ENCODE results near the gene ACER2. TPM values are rescaled to one million over a fixed set of nuclear protein-coding genes. Genes with fewer than 3 reads are reported as not detected.
"Not testable (repeated sequence)": the region's sequence is repeated elsewhere in the genome, so short reads cannot be mapped to it uniquely, and the experiment has no call there.

ACER2 gene
- total RNA-seq, 1 donor, result 2.2 TPM

- Histone ChIP-seq H3K9me3 (ENCODE audit: low read depth, low read length) (no peaks in the 10 kb centered on the region), H3K36me3 (ENCODE audit: insufficient read depth, low read length) (no peaks in the 10 kb centered on the region), H3K79me2 (ENCODE audit: insufficient read depth, low read length) (no peaks in the 10 kb centered on the region), H3K27ac (ENCODE audit: low read depth, low read length) (no peak overlapping the region), H3K4me3 (ENCODE audit: insufficient read depth, low read length) (no peak overlapping the region), H4K20me1 (ENCODE audit: insufficient read depth, low read length) (no peaks in the 10 kb centered on the region), H2AFZ (ENCODE audit: low read length) (no peak overlapping the region), H3K4me1 (ENCODE audit: insufficient read depth, low read length) (peaks cover 4% of the 10 kb centered on the region), H3K27me3 (ENCODE audit: insufficient read depth, low read length) (no peaks in the 10 kb centered on the region), H3K4me2 (ENCODE audit: insufficient read depth, low read length) (no peak overlapping the region)
- no peak for TF ChIP-seq CTCF (IDR thresholded peaks at IDR 0.05; ENCODE audit: extremely low read depth, low read depth, low read length)
- DNase-seq (ENCODE audit: insufficient read length, low spot score, missing footprints), result peak; percentile 46
Measured at GRCh38 chr9:19387317-19387716, 21.5 kb upstream of the ACER2 start.

DNA sequence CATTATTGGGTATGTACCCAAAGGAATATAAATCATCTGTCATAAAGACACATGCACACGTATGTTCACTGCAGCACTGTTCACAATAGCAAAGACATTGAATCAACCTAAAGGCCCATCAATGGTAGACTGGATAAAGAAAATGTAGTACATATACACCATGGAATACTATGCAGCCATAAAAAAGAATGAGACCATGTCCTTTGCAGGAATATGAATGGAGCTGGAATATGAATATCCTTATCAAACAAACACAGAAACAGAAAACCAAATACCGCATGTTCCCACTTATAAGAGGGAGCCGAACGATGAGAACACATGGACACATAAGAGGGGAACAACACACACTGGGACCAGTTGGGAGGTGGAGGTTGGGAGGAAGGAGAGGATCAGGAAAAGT is 19.3 kb upstream of the ACER2 start:
- not testable (repeated sequence) for H3K4me3 ChIP-seq (ENCODE audit: insufficient read depth, low read length); H3K36me3 ChIP-seq (ENCODE audit: insufficient read depth, low read length); H3K27me3 ChIP-seq (ENCODE audit: insufficient read depth, low read length); H4K20me1 ChIP-seq (ENCODE audit: insufficient read depth, low read length); H3K4me1 ChIP-seq (ENCODE audit: insufficient read depth, low read length); H3K27ac ChIP-seq (ENCODE audit: low read depth, low read length); H3K9me3 ChIP-seq (ENCODE audit: low read depth, low read length); H3K4me2 ChIP-seq (ENCODE audit: insufficient read depth, low read length); DNase-seq (ENCODE audit: insufficient read length, low spot score, missing footprints); H2AFZ ChIP-seq (ENCODE audit: low read length); H3K79me2 ChIP-seq (ENCODE audit: insufficient read depth, low read length)

DNA sequence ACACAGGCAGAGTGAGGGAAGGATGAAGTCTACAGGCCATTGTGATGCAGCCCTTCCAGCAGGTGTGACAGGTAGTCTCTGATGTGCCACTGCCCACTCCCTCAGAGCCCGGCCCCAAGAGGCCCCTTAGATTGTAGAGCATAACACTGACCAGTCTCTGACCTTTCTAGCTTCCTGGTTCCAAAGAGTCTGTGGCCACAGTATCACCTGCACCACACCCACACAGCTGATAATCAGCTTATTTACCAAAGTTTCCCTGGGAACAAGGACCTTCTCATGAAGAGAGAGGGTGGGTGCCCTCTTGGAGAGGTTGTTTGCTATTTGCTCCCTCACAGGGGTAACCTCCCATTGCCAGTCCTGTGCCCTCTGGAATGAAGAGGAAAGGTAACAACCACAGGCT is 11.0 kb upstream of the ACER2 start:
- no peaks in the 10 kb centered on the region for H4K20me1 ChIP-seq (ENCODE audit: insufficient read depth, low read length)
- TF ChIP-seq CTCF (IDR thresholded peaks at IDR 0.05; ENCODE audit: extremely low read depth, low read depth, low read length), result no peak
- no peaks in the 10 kb centered on the region for H3K79me2 ChIP-seq (ENCODE audit: insufficient read depth, low read length)
- H3K27ac ChIP-seq (ENCODE audit: low read depth, low read length), result no peak overlapping the region
- no peak for DNase-seq (ENCODE audit: insufficient read length, low spot score, missing footprints)
- H3K4me1 ChIP-seq (ENCODE audit: insufficient read depth, low read length), result no peaks in the 10 kb centered on the region
- no peaks in the 10 kb centered on the region for H3K27me3 ChIP-seq (ENCODE audit: insufficient read depth, low read length)
- no peaks in the 10 kb centered on the region for H3K36me3 ChIP-seq (ENCODE audit: insufficient read depth, low read length)
- H3K9me3 ChIP-seq (ENCODE audit: low read depth, low read length), result no peaks in the 10 kb centered on the region
- no peak overlapping the region for H3K4me2 ChIP-seq (ENCODE audit: insufficient read depth, low read length)
- no peak overlapping the region for H3K4me3 ChIP-seq (ENCODE audit: insufficient read depth, low read length)
- no peak overlapping the region for H2AFZ ChIP-seq (ENCODE audit: low read length)

DNA sequence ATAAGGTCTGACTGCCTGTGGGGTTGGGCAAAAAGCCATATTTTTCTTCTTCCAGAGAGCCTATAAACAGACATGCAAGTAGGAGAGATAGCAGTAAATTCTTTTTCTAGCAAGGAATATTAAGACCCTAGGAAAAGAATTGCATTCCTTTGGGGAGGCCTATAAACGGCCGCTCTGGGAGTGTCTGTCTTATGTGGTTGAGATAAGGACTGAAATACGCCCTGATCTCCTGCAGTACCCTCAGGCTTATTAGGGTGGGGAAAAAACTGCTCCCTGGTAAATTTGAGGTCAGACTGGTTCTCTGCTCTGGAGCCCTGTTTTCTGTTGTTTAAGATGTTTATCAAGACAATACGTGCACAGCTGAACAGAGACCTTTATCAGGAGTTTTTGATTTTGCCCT is 5.6 kb upstream of the ACER2 start:
- not testable (repeated sequence) for H2AFZ ChIP-seq (ENCODE audit: low read length); H3K4me3 ChIP-seq (ENCODE audit: insufficient read depth, low read length); H3K27me3 ChIP-seq (ENCODE audit: insufficient read depth, low read length); H3K9me3 ChIP-seq (ENCODE audit: low read depth, low read length); H3K79me2 ChIP-seq (ENCODE audit: insufficient read depth, low read length); H4K20me1 ChIP-seq (ENCODE audit: insufficient read depth, low read length); H3K36me3 ChIP-seq (ENCODE audit: insufficient read depth, low read length); DNase-seq (ENCODE audit: insufficient read length, low spot score, missing footprints); H3K4me2 ChIP-seq (ENCODE audit: insufficient read depth, low read length); H3K27ac ChIP-seq (ENCODE audit: low read depth, low read length); H3K4me1 ChIP-seq (ENCODE audit: insufficient read depth, low read length)

GRCh38 chr9:19404283-19405075 is 4.3 kb upstream of the ACER2 start:
- Histone ChIP-seq H3K9me3 (ENCODE audit: low read depth, low read length) (no peaks in the 10 kb centered on the region), H3K27me3 (ENCODE audit: insufficient read depth, low read length) (no peaks in the 10 kb centered on the region), H3K79me2 (ENCODE audit: insufficient read depth, low read length) (no peaks in the 10 kb centered on the region), H3K27ac (ENCODE audit: low read depth, low read length) (no peak overlapping the region), H3K4me2 (ENCODE audit: insufficient read depth, low read length) (no peak overlapping the region), H3K4me3 (ENCODE audit: insufficient read depth, low read length) (no peak overlapping the region), H3K36me3 (ENCODE audit: insufficient read depth, low read length) (no peaks in the 10 kb centered on the region), H3K4me1 (ENCODE audit: insufficient read depth, low read length) (peaks cover 4% of the 10 kb centered on the region), H4K20me1 (ENCODE audit: insufficient read depth, low read length) (no peaks in the 10 kb centered on the region), H2AFZ (ENCODE audit: low read length) (no peak overlapping the region)
- no peak for TF ChIP-seq CTCF (IDR thresholded peaks at IDR 0.05; ENCODE audit: extremely low read depth, low read depth, low read length)
- DNase-seq (ENCODE audit: insufficient read length, low spot score, missing footprints), result no peak
